GM12801 (cell line): ENCODE data around the gene PARD6G.

Experiments used
- TF ChIP-seq, protein P1 (sequence below): IDR thresholded peaks from one replicate; pipeline ENCODE4 v1.5.1; 2011; ENCODE audit warnings: control low read depth; ENCODE audit not compliant: insufficient read length; ENCODE audit errors: extremely low read depth

PARD6G gene

DNA sequence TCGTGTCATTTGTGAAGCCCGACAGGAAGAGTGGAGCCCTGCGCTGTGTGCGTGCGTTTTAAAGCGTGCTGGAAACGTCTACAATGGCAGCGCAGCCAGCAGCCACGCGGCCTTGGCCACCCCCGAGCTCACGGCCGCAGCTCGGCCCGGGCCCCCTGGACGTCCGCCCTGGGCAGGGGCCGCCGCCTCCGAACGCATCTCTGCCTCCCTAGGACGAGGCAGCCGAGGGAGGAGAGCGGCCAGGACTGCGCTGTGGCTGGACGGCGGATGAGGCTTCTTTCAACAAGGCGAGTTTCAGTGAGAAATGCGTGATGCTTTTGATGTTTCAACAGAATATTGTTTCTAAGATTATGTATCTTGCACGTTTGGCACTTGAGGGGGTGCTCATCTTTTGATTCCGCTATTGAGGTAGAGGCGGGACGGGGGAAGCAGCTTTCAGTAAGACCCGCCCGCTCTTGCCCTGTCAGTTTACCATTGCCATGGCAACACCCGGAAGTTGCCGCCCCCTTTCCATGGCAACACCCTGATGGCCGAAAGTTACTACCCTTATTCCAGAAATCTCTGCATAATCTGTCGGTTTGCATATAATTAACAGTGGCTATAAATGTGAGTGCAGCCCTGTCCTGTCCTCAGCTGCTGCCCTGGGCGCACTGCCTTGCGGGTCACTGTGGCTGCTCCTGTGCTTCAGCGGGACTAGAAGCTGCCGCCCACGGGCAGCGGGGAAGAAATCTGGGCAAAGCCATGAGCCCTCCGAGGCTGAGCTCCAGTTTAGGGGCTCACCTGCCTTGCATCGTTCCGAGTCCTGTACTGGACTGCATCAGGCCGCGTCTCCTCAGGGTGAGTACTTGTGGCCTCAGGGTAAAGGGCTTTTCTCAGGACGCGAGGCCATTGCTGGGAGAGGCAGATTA, 99.6 kb downstream of the PARD6G start:
- TF ChIP-seq, protein P1, sequence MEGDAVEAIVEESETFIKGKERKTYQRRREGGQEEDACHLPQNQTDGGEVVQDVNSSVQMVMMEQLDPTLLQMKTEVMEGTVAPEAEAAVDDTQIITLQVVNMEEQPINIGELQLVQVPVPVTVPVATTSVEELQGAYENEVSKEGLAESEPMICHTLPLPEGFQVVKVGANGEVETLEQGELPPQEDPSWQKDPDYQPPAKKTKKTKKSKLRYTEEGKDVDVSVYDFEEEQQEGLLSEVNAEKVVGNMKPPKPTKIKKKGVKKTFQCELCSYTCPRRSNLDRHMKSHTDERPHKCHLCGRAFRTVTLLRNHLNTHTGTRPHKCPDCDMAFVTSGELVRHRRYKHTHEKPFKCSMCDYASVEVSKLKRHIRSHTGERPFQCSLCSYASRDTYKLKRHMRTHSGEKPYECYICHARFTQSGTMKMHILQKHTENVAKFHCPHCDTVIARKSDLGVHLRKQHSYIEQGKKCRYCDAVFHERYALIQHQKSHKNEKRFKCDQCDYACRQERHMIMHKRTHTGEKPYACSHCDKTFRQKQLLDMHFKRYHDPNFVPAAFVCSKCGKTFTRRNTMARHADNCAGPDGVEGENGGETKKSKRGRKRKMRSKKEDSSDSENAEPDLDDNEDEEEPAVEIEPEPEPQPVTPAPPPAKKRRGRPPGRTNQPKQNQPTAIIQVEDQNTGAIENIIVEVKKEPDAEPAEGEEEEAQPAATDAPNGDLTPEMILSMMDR, result no peak

DNA sequence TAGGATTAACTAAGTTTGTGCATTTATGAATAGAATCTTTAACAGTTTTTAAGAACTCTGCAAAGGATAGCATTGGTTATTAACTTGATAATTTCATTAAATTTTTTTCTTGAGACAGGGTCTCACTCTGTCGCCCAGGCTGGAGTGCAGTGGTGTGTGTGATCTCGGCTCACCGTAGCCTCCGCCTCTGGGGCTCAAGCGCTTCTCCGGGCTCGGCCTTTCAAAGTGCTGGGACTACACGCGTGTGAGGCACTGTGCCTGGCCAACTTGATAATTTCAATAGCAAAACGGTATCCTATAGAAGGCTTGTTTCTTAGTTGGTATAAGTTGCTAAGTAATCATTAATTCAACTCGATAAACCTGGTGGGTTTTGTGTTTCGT, 100.3 kb downstream of the PARD6G start:
- TF ChIP-seq, protein P1, result no peak

DNA sequence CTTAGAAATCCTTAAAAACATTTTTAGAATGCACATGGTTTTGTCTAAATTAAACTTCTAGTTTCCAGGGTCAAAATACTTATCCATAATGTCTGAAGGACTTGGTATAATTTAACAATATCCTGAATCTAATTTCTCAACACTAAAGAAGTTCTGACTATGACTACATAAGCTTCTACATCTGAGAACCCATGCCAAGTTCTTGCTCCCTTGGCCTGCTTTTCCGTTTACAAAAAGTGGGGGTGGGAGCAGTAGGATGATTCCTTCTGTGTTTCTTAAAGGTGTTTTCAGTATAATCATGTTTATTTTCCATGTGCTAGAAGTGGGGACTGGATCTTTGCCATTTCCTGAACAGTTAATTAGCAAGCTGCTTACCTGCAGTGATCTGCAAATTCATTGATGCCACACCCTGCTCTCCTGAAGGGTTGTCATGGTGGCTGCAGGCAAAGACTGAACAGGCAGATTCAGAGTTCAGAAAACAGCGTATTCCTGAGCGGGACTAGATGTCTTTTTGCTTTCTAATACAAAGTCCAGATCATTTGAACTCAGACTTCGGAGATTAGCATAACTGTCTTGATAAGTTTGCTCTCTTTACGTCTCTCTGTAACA, 102.0 kb downstream of the PARD6G start:
- TF ChIP-seq, protein P1, result no peak

DNA sequence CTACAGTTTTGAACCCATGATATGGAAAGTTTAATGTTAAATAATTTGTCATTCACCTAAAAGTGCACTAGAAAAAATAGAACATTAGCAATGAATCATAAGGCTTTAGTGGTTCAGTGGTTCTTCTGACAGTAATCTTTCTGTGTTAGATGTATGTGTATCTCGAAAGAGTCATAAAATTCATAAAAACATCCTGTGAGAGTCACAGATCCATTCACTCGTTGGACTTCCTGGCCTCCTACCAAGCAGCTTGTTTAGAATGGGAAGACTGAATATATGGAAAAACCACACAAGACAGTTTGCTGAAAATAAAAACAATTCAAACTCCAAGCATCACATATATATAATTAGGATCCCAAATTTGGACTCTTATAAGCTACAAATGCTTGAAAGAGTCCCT, 103.4 kb downstream of the PARD6G start:
- TF ChIP-seq, protein P1, result no peak

DNA sequence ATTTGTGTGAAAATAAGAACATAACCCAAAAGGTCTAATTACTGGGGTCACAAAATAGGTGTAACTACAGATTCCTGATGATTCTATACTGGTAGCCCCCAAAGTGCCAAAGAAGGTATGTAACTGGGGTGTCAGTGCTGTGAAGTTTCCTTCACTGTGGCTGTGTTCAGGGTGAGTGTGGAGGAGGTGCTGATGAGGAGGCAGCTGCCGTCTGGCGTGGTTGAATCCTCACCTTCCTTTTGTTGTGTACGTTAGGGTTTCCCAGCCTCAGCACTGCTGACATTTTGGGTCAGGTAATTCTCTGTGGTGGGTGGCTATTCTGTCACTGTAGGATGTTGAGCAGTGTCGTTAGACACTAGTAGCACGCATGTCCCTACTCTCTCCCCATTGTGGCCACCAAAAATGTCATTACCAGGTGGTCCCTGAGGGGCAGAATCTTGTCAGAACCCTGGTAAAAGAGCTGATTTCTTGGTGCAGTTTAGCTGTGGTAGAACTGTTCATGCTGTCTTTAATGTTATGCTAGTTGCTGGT, 106.8 kb downstream of the PARD6G start:
- TF ChIP-seq, protein P1, result no peak

DNA sequence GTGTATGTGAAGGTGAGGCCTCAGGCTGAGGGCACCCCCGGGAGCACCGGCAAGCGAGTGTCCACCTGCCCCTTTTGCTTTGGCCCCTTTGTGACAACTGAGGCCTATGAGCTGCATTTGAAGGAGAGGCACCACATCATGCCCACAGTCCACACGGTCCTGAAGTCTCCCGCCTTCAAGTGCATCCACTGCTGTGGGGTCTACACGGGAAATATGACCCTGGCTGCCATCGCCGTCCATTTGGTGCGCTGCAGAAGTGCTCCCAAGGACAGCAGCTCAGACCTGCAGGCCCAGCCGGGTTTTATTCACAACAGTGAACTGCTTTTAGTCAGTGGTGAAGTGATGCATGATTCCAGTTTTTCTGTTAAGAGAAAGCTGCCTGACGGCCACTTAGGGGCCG, 109.3 kb downstream of the PARD6G start:
- TF ChIP-seq, protein P1, result no peak

DNA sequence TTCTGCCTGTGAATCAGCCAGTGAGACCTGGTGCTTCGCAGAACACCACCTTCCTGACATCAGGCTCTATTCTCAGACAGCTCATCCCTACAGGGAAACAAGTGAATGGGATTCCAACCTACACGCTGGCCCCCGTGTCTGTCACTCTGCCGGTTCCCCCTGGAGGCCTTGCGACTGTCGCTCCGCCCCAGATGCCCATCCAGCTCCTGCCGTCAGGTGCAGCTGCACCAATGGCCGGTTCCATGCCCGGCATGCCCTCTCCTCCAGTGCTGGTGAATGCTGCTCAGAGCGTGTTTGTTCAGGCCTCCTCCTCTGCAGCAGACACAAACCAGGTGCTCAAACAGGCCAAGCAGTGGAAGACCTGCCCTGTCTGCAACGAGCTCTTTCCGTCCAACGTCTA, 110.2 kb downstream of the PARD6G start:
- TF ChIP-seq, protein P1, result no peak
